Kidney (tissue), 14 donors: ENCODE measurements around the gene IL17C. TPM values are rescaled to one million over a fixed set of nuclear protein-coding genes. Genes with fewer than 3 reads are reported as not detected.

ENCODE experiments used
- DNase-seq, 5 donors: peaks; one replicate each; pipeline ENCODE4 v3.0.0-alpha.2; 2013 to 2020
- FAIRE-seq: peaks from 2 replicates; lab custom pipeline; 2012; peaks lifted over from hg19 to GRCh38; lab: Jason Lieb, UNC
- H3K27ac ChIP-seq, 2 donors: one replicate each; pipeline ENCODE4 v1.7.0; 2013; ENCODE audit warnings: low read depth in 2 of 2, low read length in 2 of 2, inconsistent platforms in 1 of 2
- H3K27me3 ChIP-seq: one replicate; pipeline ENCODE4 v1.7.1; 2013; ENCODE audit warnings: low read length, inconsistent platforms; ENCODE audit not compliant: control insufficient read depth, insufficient read depth
- H3K36me3 ChIP-seq, 3 donors: one replicate each; pipeline versions ENCODE4 v1.7.0 to v1.7.1; 2013; ENCODE audit warnings: low read length in 3 of 3, control low read depth in 1 of 3, inconsistent platforms in 1 of 3; ENCODE audit not compliant: insufficient read depth in 3 of 3, control insufficient read depth in 2 of 3
- H3K4me1 ChIP-seq, 3 donors: one replicate each; pipeline versions ENCODE4 v1.7.0 to v1.7.1; 2013; ENCODE audit warnings: low read length in 3 of 3, inconsistent platforms in 1 of 3, low read depth in 1 of 3; ENCODE audit not compliant: control insufficient read depth in 2 of 3, insufficient read depth in 2 of 3
- H3K4me3 ChIP-seq, 3 donors: one replicate each; pipeline versions ENCODE4 v1.7.0 to v1.8.1; 2013; ENCODE audit warnings: low read length in 3 of 3, control low read depth in 1 of 3, inconsistent platforms in 1 of 3
- H3K9ac ChIP-seq, 3 donors: one replicate each; pipeline versions ENCODE4 v1.7.0 to v1.7.1; 2013; ENCODE audit warnings: low read length in 3 of 3, control low read depth in 1 of 3, inconsistent platforms in 1 of 3
- H3K9me3 ChIP-seq, 3 donors: one replicate each; pipeline versions ENCODE4 v1.7.0 to v1.7.1; 2013; ENCODE audit warnings: low read length in 3 of 3, control low read depth in 1 of 3, inconsistent platforms in 1 of 3; ENCODE audit not compliant: control insufficient read depth in 2 of 3, insufficient read depth in 1 of 3
- intact Hi-C: fragments of 100-400 bp; cut with DNase I; formaldehyde crosslinking; loops from one replicate; pipeline ENCODE4 v1.11.1; 2022
- polyA plus RNA-seq: library from polyadenylated mRNA; stranded (reverse); fragments of 350-450 nt; fragmentation: Illumina TruSeq; extraction: RNeasy Lipid Tissue Mini Kit (QIAGEN cat#74804); gene quantifications from one replicate; pipeline ENCODE4 v1.2.3, GENCODE V29; 2014; ENCODE audit warnings: low read depth, low replicate concordance; ENCODE audit not compliant: insufficient read depth
- total RNA-seq: library from RNA; stranded (reverse); fragmentation: NEBNext Ultra II Directional; extraction: Animal tissue kit (Norgen Biotek cat#: 25700); gene quantifications from one replicate; pipeline ENCODE4 v1.2.1, GENCODE V29; 2021
- TF ChIP-seq, protein P1 (sequence below): IDR thresholded peaks from 3 replicates; pipeline ENCODE4 v1.5.1; 2012; ENCODE audit warnings: mild to moderate bottlenecking, moderate library complexity, borderline replicate concordance; ENCODE audit not compliant: insufficient read depth; ENCODE audit errors: extremely low read depth
- donor health status: control.
- donor health status: control.
- donor health status: control.
- donor health status: control.
- donor health status: control.
- donor health status: DM: yes; HTN: yes; CAD: no.
- donor health status: Normal renal cell carcinoma (clear cell type).

IL17C gene
- total and polyA plus RNA-seq, 2 donors from 2014 or later, result not detected

DNA sequence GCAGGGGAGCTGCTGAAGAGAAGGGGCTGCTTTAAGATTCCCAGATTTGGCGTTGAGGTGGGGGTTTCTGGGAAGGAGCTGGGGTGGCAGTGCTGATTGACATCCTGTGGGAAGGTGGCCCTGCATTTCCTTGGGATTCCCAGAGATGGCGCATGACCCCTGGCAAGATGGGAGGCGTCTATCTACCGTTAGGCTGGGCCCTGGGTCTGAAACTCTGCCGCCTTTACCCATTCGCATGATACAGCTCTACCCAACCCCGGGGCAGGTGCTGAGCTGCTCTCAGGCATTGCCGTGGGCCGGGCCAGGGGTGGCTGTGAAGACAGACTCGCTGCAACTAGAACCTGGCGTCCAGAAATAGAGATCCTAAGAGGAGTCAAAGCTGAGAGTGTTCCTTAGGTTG lies 34.4 kb downstream of the IL17C start:
- H3K27ac ChIP-seq, result no peak overlapping the region
- H3K36me3 ChIP-seq, result no peaks in the 10 kb centered on the region
- no peaks in the 10 kb centered on the region for H3K4me1 ChIP-seq
- no peak overlapping the region for H3K9ac ChIP-seq
- H3K9me3 ChIP-seq, result no peaks in the 10 kb centered on the region
- no peaks in the 10 kb centered on the region for H3K27me3 ChIP-seq
- intact Hi-C loops, result no loop called here
- TF ChIP-seq, protein P1, sequence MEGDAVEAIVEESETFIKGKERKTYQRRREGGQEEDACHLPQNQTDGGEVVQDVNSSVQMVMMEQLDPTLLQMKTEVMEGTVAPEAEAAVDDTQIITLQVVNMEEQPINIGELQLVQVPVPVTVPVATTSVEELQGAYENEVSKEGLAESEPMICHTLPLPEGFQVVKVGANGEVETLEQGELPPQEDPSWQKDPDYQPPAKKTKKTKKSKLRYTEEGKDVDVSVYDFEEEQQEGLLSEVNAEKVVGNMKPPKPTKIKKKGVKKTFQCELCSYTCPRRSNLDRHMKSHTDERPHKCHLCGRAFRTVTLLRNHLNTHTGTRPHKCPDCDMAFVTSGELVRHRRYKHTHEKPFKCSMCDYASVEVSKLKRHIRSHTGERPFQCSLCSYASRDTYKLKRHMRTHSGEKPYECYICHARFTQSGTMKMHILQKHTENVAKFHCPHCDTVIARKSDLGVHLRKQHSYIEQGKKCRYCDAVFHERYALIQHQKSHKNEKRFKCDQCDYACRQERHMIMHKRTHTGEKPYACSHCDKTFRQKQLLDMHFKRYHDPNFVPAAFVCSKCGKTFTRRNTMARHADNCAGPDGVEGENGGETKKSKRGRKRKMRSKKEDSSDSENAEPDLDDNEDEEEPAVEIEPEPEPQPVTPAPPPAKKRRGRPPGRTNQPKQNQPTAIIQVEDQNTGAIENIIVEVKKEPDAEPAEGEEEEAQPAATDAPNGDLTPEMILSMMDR, result no peak
- DNase-seq (peak in 1 of 5 donors; percentile 15), FAIRE-seq (no peak)
- H3K4me3 ChIP-seq, result no peak overlapping the region

DNA sequence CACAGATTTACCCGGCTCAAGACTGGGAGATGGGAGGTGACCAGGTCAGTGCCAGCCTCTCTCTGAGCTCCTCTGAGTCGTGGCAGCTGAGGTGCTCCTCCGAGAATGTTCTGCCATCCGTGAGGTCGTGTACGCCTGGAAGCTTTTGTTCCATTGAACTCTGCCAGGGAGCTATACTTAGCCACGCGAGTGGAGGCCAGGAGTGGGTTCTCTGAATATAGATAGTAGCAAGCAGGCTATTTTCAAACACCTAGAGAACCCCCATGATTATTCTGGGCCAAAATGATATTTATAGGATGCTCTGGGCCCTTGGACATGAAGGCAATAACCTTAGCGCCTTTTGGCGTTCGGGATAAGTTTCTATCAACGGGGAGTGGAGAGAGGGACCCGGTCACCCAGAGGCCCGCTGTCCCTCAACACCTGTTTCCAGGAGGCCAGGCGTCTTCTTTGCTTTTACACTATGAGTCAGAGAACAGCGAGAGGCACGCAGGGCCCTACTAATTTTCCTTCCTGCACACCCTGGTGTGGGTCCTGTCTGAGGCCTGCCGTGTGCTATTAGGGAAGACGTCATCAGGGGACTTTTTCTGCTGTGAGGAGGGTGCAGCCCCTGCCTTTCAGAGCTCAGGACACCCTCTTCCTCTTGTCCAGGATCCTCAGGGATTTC lies 35.5 kb downstream of the IL17C start:
- TF ChIP-seq, protein P1, result no peak
- FAIRE-seq (no peak), DNase-seq (no peak)
- Histone ChIP-seq H3K27ac (no peak overlapping the region), H3K9me3 (no peaks in the 10 kb centered on the region), H3K4me3 (no peak overlapping the region), H3K4me1 (peaks cover 0 to 2% (median 0%) of the 10 kb centered on the region in 3 donors), H3K27me3 (no peaks in the 10 kb centered on the region), H3K36me3 (no peaks in the 10 kb centered on the region), H3K9ac (no peak overlapping the region)
- intact Hi-C loops, result no loop called here

DNA sequence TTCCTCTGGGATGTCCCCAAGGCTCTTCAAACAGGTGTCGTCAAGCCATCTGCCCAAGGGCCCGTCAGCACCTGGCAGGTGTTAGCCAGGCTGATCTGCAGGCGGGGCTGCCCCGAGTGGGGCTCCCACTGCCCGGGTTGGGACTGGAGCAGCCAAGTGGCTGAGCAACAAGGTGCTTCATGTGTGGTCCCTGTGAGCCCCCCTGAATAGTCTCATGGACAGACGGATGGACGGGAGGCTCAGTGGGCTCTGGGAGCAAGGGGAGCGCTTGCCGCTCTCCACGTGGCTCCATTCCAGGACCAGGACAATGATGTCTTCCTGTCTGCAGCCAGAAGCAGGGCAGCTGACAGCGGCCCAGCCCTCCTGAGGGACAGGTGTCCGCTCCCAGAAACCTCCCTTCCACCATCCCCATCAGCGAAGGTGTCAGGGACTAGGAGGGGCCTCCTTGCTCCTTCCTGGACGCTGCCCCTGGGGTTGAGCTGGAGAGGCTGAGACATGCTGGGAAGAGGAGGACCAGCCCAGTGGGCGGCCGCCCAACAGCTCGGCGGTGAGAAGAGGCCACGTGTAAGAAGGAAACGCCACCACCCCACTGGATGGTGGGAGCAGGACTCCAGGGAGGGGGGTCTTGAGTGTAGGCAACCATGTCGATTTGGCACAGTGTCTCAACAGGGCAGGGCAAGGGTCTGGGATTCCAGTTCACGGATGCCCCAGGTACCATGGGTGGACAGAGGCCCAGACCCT lies 38.3 kb downstream of the IL17C start:
- FAIRE-seq, result no peak
- no peaks in the 10 kb centered on the region for H3K9me3 ChIP-seq
- TF ChIP-seq, protein P1, result no peak
- H3K4me1 ChIP-seq, result peaks cover 0 to 2% (median 0%) of the 10 kb centered on the region in 3 donors
- H3K36me3 ChIP-seq, result no peaks in the 10 kb centered on the region
- H3K27ac ChIP-seq, result no peak overlapping the region
- no peak overlapping the region for H3K4me3 ChIP-seq
- intact Hi-C loops, result no loop called here
- no peak overlapping the region for H3K9ac ChIP-seq
- no peak for DNase-seq
- peaks cover 2% of the 10 kb centered on the region for H3K27me3 ChIP-seq
